Lower leg skin (tissue), 3 donors: ENCODE measurements around the gene TBX10.
"Not testable (repeated sequence)": the region's sequence is repeated elsewhere in the genome, so short reads cannot be mapped to it uniquely, and the experiment has no call there.

Source experiments
- CTCF ChIP-seq, 3 donors: fragments of 450-650 bp; IDR thresholded peaks; one replicate each; pipeline ENCODE4 v1.5.1; 2016; ENCODE audit warnings: antibody characterized with exemption in 3 of 3, mild to moderate bottlenecking in 3 of 3, moderate library complexity in 2 of 3
- POLR2A ChIP-seq, 2 donors: fragments of 450-650 bp; IDR thresholded peaks; one replicate each; pipeline ENCODE4 v1.6.1; 2016 to 2017; ENCODE audit warnings: antibody characterized with exemption in 2 of 2, mild to moderate bottlenecking in 1 of 2, moderate library complexity in 1 of 2

GRCh38 chr11:67604119-67604518, 35.4 kb downstream of the TBX10 start:
- not testable (repeated sequence) for TF ChIP-seq CTCF, POLR2A (IDR thresholded peaks at IDR 0.05)
